ENCODE data around the gene HMCN2. TPM values are rescaled to one million over a fixed set of nuclear protein-coding genes. Genes with fewer than 3 reads are reported as not detected.

HMCN2 gene
- total and polyA plus RNA-seq, 8 donors: 1.1 to 21.1 (median 5.0) TPM

- Histone ChIP-seq H3K36me3 (no peaks in the 10 kb centered on the region), H3K9me3 (no peaks in the 10 kb centered on the region), H3K4me1 (peaks cover 0 to 20% (median 7%) of the 10 kb centered on the region in 4 donors), H3K4me3 (no peak overlapping the region), H3K27ac (no peak overlapping the region), H3K27me3 (peaks cover 0 to 13% (median 0%) of the 10 kb centered on the region in 3 donors)
- TF ChIP-seq POLR2AphosphoS5 (IDR thresholded peaks at IDR 0.05) (no peak), POLR2A (IDR thresholded peaks at IDR 0.05) (no peak), EP300 (IDR thresholded peaks at IDR 0.05) (no peak)
- intact Hi-C loops (cut with DNase I; ENCODE audit: low total_unique reads): no loop called here
- DNase-seq: no peak
- WGBS, 5 donors: 57 to 71% (median 62%) methylated on average over 13 to 14 of the region's 14 CpGs
Observed at GRCh38 chr9:130308081-130308571, 42.6 kb downstream of the HMCN2 start.

DNA sequence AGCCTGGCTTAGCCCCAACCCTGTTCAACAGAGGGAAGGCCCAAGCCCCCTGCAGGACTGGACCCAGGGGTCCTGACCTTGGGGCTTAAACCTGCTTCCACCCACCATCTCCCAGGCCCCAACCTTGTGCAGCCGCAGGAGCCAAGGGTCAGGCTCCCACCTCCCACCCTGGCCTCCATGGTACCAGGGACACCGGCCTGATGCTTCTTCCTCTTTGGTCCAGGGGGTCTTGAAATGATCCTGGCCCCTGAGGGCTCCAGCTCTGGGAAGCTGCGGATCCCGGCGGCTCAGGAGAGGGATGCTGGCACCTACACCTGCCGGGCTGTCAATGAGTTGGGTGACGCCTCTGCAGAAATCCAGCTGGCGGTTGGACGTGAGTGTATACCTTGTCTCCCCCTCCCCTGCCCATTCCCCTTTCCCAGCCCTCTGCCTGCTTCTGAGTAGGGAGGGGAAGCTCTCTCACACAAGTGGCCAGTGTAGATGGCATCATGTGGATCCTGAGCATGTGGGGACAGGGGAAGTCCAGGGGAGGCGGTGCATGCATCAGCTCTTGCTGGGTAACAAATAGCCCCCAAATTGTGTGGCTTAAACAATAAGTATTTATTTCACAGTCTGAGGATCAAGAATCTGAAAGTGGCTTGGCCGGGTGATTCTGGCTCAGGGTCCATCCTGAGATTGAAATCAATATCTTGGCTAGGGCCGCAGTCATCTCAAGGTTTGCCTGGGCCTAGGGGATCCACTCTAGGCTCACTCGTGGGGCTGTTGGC, 44.3 kb downstream of the HMCN2 start:
- H3K27me3 ChIP-seq: peaks cover 0 to 9% (median 0%) of the 10 kb centered on the region in 3 donors
- DNase-seq: no peak
- H3K4me3 ChIP-seq: no peak overlapping the region
- TF ChIP-seq CTCF (IDR thresholded peaks at IDR 0.05) (no peak), EP300 (IDR thresholded peaks at IDR 0.05) (no peak), POLR2AphosphoS5 (IDR thresholded peaks at IDR 0.05) (no peak), POLR2A (IDR thresholded peaks at IDR 0.05) (no peak)
- intact Hi-C loops (cut with DNase I; ENCODE audit: low total_unique reads): no loop called here
- WGBS, 5 donors: 85 to 95% (median 91%) methylated on average over 4 to 13 of the region's 13 CpGs
- peaks cover 0 to 12% (median 8%) of the 10 kb centered on the region in 4 donors for H3K4me1 ChIP-seq
- no peaks in the 10 kb centered on the region for H3K9me3 ChIP-seq
- no peaks in the 10 kb centered on the region for H3K36me3 ChIP-seq
- H3K27ac ChIP-seq: no peak overlapping the region

DNA sequence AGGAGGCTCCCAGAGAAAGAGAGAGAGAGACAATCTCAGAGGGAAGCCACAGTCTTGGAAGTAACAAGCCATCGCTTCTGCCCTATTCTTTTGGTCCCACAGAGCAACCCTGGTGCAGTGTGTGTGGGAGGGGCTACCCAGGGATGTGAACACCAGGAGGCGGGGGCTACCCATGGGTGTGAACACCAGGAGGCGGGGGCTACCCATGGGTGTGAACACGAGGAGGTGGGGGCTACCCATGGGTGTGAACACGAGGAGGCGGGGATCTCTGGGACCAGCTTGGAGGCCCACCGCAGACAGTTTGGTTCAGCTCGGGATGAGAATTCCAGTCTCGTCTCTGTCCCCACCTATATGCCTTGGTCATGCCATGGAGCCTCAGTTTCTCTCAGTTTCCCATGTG, 44.9 kb downstream of the HMCN2 start:
- 76 to 92% (median 83%) methylated on average over 8 to 9 of the region's 9 CpGs for WGBS, 5 donors
- TF ChIP-seq CTCF (IDR thresholded peaks at IDR 0.05) (no peak), EP300 (IDR thresholded peaks at IDR 0.05) (no peak)
- no peaks in the 10 kb centered on the region for H3K9me3 ChIP-seq
- H3K27ac ChIP-seq: no peak overlapping the region
- DNase-seq: no peak
- peaks cover 0 to 8% (median 0%) of the 10 kb centered on the region in 3 donors for H3K27me3 ChIP-seq
- H3K4me1 ChIP-seq: peaks cover 0 to 12% (median 5%) of the 10 kb centered on the region in 4 donors
- intact Hi-C loops (cut with DNase I; ENCODE audit: low total_unique reads): no loop called here
- H3K4me3 ChIP-seq: no peak overlapping the region
- H3K36me3 ChIP-seq: no peaks in the 10 kb centered on the region

DNA sequence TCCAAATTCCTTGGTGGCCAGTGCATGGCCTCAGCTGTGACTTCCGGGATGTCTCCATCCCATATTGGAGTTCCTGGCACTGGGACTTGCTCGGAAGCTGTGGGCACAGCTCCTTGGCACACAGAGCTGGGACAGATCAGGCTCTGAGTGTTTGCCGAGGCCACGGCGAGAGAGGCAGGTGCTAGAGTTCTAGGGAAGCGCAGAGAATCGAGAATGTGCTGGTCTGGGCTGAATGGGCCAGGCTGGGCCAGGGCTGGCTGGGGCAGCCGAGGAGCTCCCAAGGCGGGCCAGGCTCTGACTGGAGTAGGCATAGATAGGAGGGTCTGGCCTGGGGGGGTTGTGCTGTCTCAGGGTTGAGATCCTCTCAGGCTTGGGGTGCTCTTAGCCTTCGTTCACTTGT, 45.4 kb downstream of the HMCN2 start:
- intact Hi-C loops (cut with DNase I; ENCODE audit: low total_unique reads): no loop called here
- Histone ChIP-seq H3K4me1 (peaks cover 0 to 12% (median 3%) of the 10 kb centered on the region in 4 donors), H3K36me3 (no peaks in the 10 kb centered on the region), H3K9me3 (no peaks in the 10 kb centered on the region), H3K4me3 (no peak overlapping the region), H3K27ac (no peak overlapping the region), H3K27me3 (peaks cover 0 to 13% (median 1%) of the 10 kb centered on the region in 3 donors)
- TF ChIP-seq POLR2A (IDR thresholded peaks at IDR 0.05) (no peak), POLR2AphosphoS5 (IDR thresholded peaks at IDR 0.05) (no peak), EP300 (IDR thresholded peaks at IDR 0.05) (no peak), CTCF (IDR thresholded peaks at IDR 0.05) (no peak)
- WGBS, 5 donors: 83 to 90% (median 85%) methylated on average over 10 of the region's 10 CpGs
- DNase-seq: no peak

Data from stomach (tissue), 9 donors.